ENCODE data around the gene ITPR1.

The ITPR1 gene

GRCh38 chr3:4772171-4772804 lies 279.1 kb downstream of the ITPR1 start:
- DNase-seq: peak in 1 of 56 donors; percentile 3

- no peak for DNase-seq
Measured at GRCh38 chr3:4772858-4773257, 279.7 kb downstream of the ITPR1 start.

GRCh38 chr3:4773583-4773982 lies 280.4 kb downstream of the ITPR1 start:
- no peak for DNase-seq

- no peak for DNase-seq
Measured at GRCh38 chr3:4774531-4774930, 281.4 kb downstream of the ITPR1 start.

GRCh38 chr3:4776399-4776979 lies 283.3 kb downstream of the ITPR1 start:
- no peak for DNase-seq

GRCh38 chr3:4776980-4777581 lies 283.9 kb downstream of the ITPR1 start:
- DNase-seq: no peak

GRCh38 chr3:4778119-4778518 lies 285.0 kb downstream of the ITPR1 start:
- DNase-seq: no peak

- DNase-seq: no peak
Measured at GRCh38 chr3:4778740-4779139, 285.6 kb downstream of the ITPR1 start.

- no peak for DNase-seq
Measured at GRCh38 chr3:4780545-4780957, 287.4 kb downstream of the ITPR1 start.

GRCh38 chr3:4782095-4782494 lies 288.9 kb downstream of the ITPR1 start:
- DNase-seq: no peak

- DNase-seq: no peak
Measured at GRCh38 chr3:4785551-4785950, 292.4 kb downstream of the ITPR1 start.

- no peak for DNase-seq
Measured at GRCh38 chr3:4786431-4786830, 293.3 kb downstream of the ITPR1 start.

GRCh38 chr3:4791358-4791757 lies 298.2 kb downstream of the ITPR1 start:
- DNase-seq: no peak

GRCh38 chr3:4793311-4793710 lies 300.2 kb downstream of the ITPR1 start:
- no peak for DNase-seq

GRCh38 chr3:4794331-4794730 lies 301.2 kb downstream of the ITPR1 start:
- no peak for DNase-seq

- no peak for DNase-seq
Measured at GRCh38 chr3:4794798-4795197, 301.6 kb downstream of the ITPR1 start.

- no peak for DNase-seq
Measured at GRCh38 chr3:4795905-4796304, 302.8 kb downstream of the ITPR1 start.

GRCh38 chr3:4797201-4797705 lies 304.1 kb downstream of the ITPR1 start:
- DNase-seq: no peak

- DNase-seq: peak in 7 of 56 donors; percentile 5 to 43 (median 20)
Measured at GRCh38 chr3:4799266-4800256, 306.4 kb downstream of the ITPR1 start.

GRCh38 chr3:4800595-4800994 lies 307.4 kb downstream of the ITPR1 start:
- DNase-seq: no peak

- DNase-seq: no peak
Measured at GRCh38 chr3:4801892-4802291, 308.7 kb downstream of the ITPR1 start.

GRCh38 chr3:4802903-4803302 lies 309.8 kb downstream of the ITPR1 start:
- DNase-seq: no peak
